NOMO-1 treated with DMSO at 0.1 percent for 48 hours (cell line): Measurements from ENCODE around the gene PRPF6.
A peak's percentile ranks its signal among the peaks of the same experiment; 100 is the strongest.

Experiments used
- DNase-seq: peaks from one replicate; lab custom pipeline; 2025; ENCODE audit not compliant: unreplicated experiment; lab: John Stamatoyannopoulos, UW

Gene PRPF6

GRCh38 chr20:64057628-64058498 lies 76.9 kb downstream of the PRPF6 start:
- peak; percentile 27 for DNase-seq

- no peak for DNase-seq
These were observed 77.6 kb downstream of the PRPF6 start for GRCh38 chr20:64058536-64058935.

GRCh38 chr20:64062276-64062595 lies 81.3 kb downstream of the PRPF6 start:
- DNase-seq: no peak

- peak; percentile 95 for DNase-seq
These were observed 81.9 kb downstream of the PRPF6 start, which contains the start of gene TCEA2 for GRCh38 chr20:64062596-64063388. TSS of gene TCEA2 (plus strand) at chr20:64063198. CDS start at chr20:64063313, 115 bp downstream.

- no peak for DNase-seq
These were observed 82.6 kb downstream of the PRPF6 start for GRCh38 chr20:64063389-64064144.

GRCh38 chr20:64064145-64064698 lies 83.3 kb downstream of the PRPF6 start:
- no peak for DNase-seq

GRCh38 chr20:64065062-64065973 lies 84.4 kb downstream of the PRPF6 start:
- no peak for DNase-seq

- DNase-seq: peak; percentile 72
These were observed 85.0 kb downstream of the PRPF6 start for GRCh38 chr20:64065974-64066343.

GRCh38 chr20:64067005-64067632 lies 86.2 kb downstream of the PRPF6 start:
- DNase-seq: no peak

GRCh38 chr20:64067733-64068307 lies 86.9 kb downstream of the PRPF6 start:
- DNase-seq: no peak

- DNase-seq: no peak
These were observed 87.7 kb downstream of the PRPF6 start for GRCh38 chr20:64068386-64069208.

- no peak for DNase-seq
These were observed 88.3 kb downstream of the PRPF6 start for GRCh38 chr20:64069209-64069613.

- DNase-seq: peak; percentile 18
These were observed 88.8 kb downstream of the PRPF6 start for GRCh38 chr20:64069614-64070243.

- no peak for DNase-seq
These were observed 89.5 kb downstream of the PRPF6 start for GRCh38 chr20:64070244-64070993.

GRCh38 chr20:64071341-64072332 lies 90.7 kb downstream of the PRPF6 start:
- no peak for DNase-seq

GRCh38 chr20:64072498-64073063 lies 91.6 kb downstream of the PRPF6 start:
- no peak for DNase-seq
